PC-3 (cell line): ENCODE data around the gene FBXO7. TPM values are rescaled to one million over a fixed set of nuclear protein-coding genes. Genes with fewer than 3 reads are reported as not detected.

Source experiments
- ATAC-seq: fragments of 200-7000 bp; cut with Tn5 transposase; 2 replicates; pipeline ENCODE4 v1.9.1; 2020; ENCODE audit warnings: mild to moderate bottlenecking, moderate library complexity
- BruUV-seq: library from RNA; stranded (reverse); fragments of 400-500 nt; replicated peaks from 2 replicates; lab custom pipeline; 2021; lab: Mats Ljungman, UMichigan
- CTCF ChIA-PET: fragments of 300-600 bp; sonication (Branson Sonifier 250); formaldehyde crosslinking; loops from one replicate; lab custom pipeline; 2022; ENCODE audit warnings: antibody characterized with exemption; lab: Charles Lee
- POLR2A ChIA-PET: fragments of 300-600 bp; sonication (Branson Sonifier 250); formaldehyde crosslinking; loops from one replicate; lab custom pipeline; 2022; ENCODE audit warnings: antibody characterized with exemption; ENCODE audit not compliant: unreplicated experiment; lab: Charles Lee
- DNase-seq: peaks from one replicate; pipeline ENCODE4 v3.0.0-alpha.2; 2015
- H2AFZ ChIP-seq: fragments of 300-600 bp; sonication (generic); 2 replicates; pipeline ENCODE4 v1.6.0; 2016; ENCODE audit warnings: antibody characterized with exemption, low read length
- H3F3A ChIP-seq: fragments of 300-600 bp; sonication (generic); one replicate; pipeline ENCODE4 v1.6.0; 2017; ENCODE audit warnings: antibody characterized with exemption, low read length, control low read depth, mild to moderate bottlenecking; ENCODE audit not compliant: unreplicated experiment
- H3K27ac ChIP-seq: fragments of 300-600 bp; sonication (generic); 2 replicates; pipeline ENCODE4 v1.5.1; 2016; ENCODE audit warnings: mild to moderate bottlenecking, low read length
- H3K27me3 ChIP-seq: fragments of 300-600 bp; sonication (generic); 2 replicates; pipeline ENCODE4 v1.6.1; 2016; ENCODE audit warnings: low read length, mixed read lengths
- H3K36me3 ChIP-seq: fragments of 300-600 bp; sonication (generic); 2 replicates; pipeline ENCODE4 v1.6.1; 2016; ENCODE audit warnings: low read depth, mixed run types, low read length, mixed read lengths
- H3K4me1 ChIP-seq: fragments of 300-600 bp; sonication (generic); 2 replicates; pipeline ENCODE4 v1.5.1; 2016; ENCODE audit warnings: low read length; ENCODE audit not compliant: insufficient read depth
- H3K4me2 ChIP-seq: fragments of 300-600 bp; sonication (generic); 2 replicates; pipeline ENCODE4 v1.6.0; 2016; ENCODE audit warnings: low read length
- H3K4me3 ChIP-seq: fragments of 300-600 bp; sonication (generic); 2 replicates; pipeline ENCODE4 v1.5.1; 2016; ENCODE audit warnings: mild to moderate bottlenecking, low read length, mixed read lengths
- H3K79me2 ChIP-seq: fragments of 300-600 bp; sonication (generic); 2 replicates; pipeline ENCODE4 v1.6.1; 2017; ENCODE audit warnings: low read length, mixed read lengths
- H3K9ac ChIP-seq: fragments of 300-600 bp; sonication (generic); 2 replicates; pipeline ENCODE4 v1.6.0; 2016; ENCODE audit warnings: mild to moderate bottlenecking, low read length
- H3K9me2 ChIP-seq: fragments of 300-600 bp; sonication (generic); replicated peaks from 2 replicates; pipeline ENCODE4 v1.6.1; 2016; ENCODE audit warnings: mixed run types, low read length, mixed read lengths
- H3K9me3 ChIP-seq: fragments of 300-600 bp; sonication (generic); 2 replicates; pipeline ENCODE4 v1.6.1; 2016; ENCODE audit warnings: low read length, mixed read lengths
- H4K20me1 ChIP-seq: fragments of 300-600 bp; sonication (generic); 2 replicates; pipeline ENCODE4 v1.6.1; 2016; ENCODE audit warnings: low read length, mixed read lengths
- CTCF ChIP-seq: fragments of 300-600 bp; sonication (generic); conservative IDR thresholded peaks from 2 replicates; pipeline ENCODE4 v1.5.1; 2017; ENCODE audit warnings: antibody characterized with exemption, low read depth, mild to moderate bottlenecking, low read length
- EZH2 ChIP-seq: fragments of 300-600 bp; sonication (generic); IDR thresholded peaks from one replicate; pipeline ENCODE4 v1.6.1; 2017; ENCODE audit warnings: antibody characterized with exemption, mild to moderate bottlenecking, low read length; ENCODE audit not compliant: unreplicated experiment
- EZH2phosphoT487 ChIP-seq: fragments of 300-600 bp; sonication (generic); IDR thresholded peaks from 2 replicates; pipeline ENCODE4 v1.6.1; 2018; ENCODE audit warnings: mild to moderate bottlenecking, antibody characterized with exemption, low read length, borderline replicate concordance
- intact Hi-C: fragments of 100-400 bp; cut with micrococcal nuclease; formaldehyde crosslinking; loops from 2 replicates; pipeline ENCODE4 v1.9.0; 2023
- total RNA-seq: library from RNA; depleted of rRNA; stranded (reverse); fragments of >200 nt; gene quantifications from 2 replicates; pipeline ENCODE4 v1.2.3, GENCODE V29; 2014

The FBXO7 gene
- total RNA-seq, 1 experiment from 2014 or later = 43.6 TPM

GRCh38 chr22:32465661-32466060 is 8.9 kb upstream of the FBXO7 start:
- TF ChIP-seq EZH2phosphoT487 = no peak
- no peak for TF ChIP-seq EZH2
- TF ChIP-seq CTCF = no peak
- Histone ChIP-seq H3F3A (no peaks in the 10 kb centered on the region), H3K27me3 (peaks cover 23% of the 10 kb centered on the region), H3K9me2 (no peaks in the 10 kb centered on the region), H3K4me3 (no peak overlapping the region), H3K79me2 (no peaks in the 10 kb centered on the region), H3K27ac (no peak overlapping the region), H4K20me1 (no peaks in the 10 kb centered on the region), H3K9ac (no peak overlapping the region), H3K4me2 (no peak overlapping the region), H3K9me3 (no peaks in the 10 kb centered on the region), H3K36me3 (no peaks in the 10 kb centered on the region), H2AFZ (no peak overlapping the region), H3K4me1 (no peaks in the 10 kb centered on the region)
- POLR2A ChIA-PET = no interaction called here
- intact Hi-C loops = no loop called here
- ATAC-seq (no peak), DNase-seq (no peak)
- BruUV-seq = no TSS peak
- CTCF ChIA-PET = no interaction called here

GRCh38 chr22:32466496-32466895 is 8.1 kb upstream of the FBXO7 start:
- H3K4me2 ChIP-seq = no peak overlapping the region
- H4K20me1 ChIP-seq = no peaks in the 10 kb centered on the region
- H3K4me3 ChIP-seq = no peak overlapping the region
- CTCF ChIA-PET = no interaction called here
- H3K36me3 ChIP-seq = no peaks in the 10 kb centered on the region
- DNase-seq (no peak), ATAC-seq (no peak)
- POLR2A ChIA-PET = no interaction called here
- no peaks in the 10 kb centered on the region for H3K79me2 ChIP-seq
- no peaks in the 10 kb centered on the region for H3K9me2 ChIP-seq
- no peaks in the 10 kb centered on the region for H3K9me3 ChIP-seq
- H3F3A ChIP-seq = no peaks in the 10 kb centered on the region
- H3K4me1 ChIP-seq = no peaks in the 10 kb centered on the region
- no peak overlapping the region for H3K27ac ChIP-seq
- BruUV-seq = no TSS peak
- no peak overlapping the region for H2AFZ ChIP-seq
- H3K9ac ChIP-seq = no peak overlapping the region
- intact Hi-C loops = no loop called here
- H3K27me3 ChIP-seq = peaks cover 23% of the 10 kb centered on the region
- TF ChIP-seq EZH2 = no peak
- no peak for TF ChIP-seq EZH2phosphoT487
- no peak for TF ChIP-seq CTCF

- Histone ChIP-seq H3K36me3 (no peaks in the 10 kb centered on the region), H3K9me2 (no peaks in the 10 kb centered on the region), H3K4me2 (no peak overlapping the region), H3K27me3 (peaks cover 9% of the 10 kb centered on the region; the same call in 1 of the 2 replicates), H3K79me2 (0 out of 2 replicates have a peak, but pooled peaks cover 2% of the 10 kb centered on the region), H4K20me1 (no peaks in the 10 kb centered on the region), H3F3A (no peaks in the 10 kb centered on the region), H3K4me1 (peaks cover 13% of the 10 kb centered on the region), H3K4me3 (no peak overlapping the region), H2AFZ (no peak overlapping the region), H3K9me3 (no peaks in the 10 kb centered on the region), H3K27ac (no peak overlapping the region), H3K9ac (no peak overlapping the region)
- POLR2A ChIA-PET = no interaction called here
- intact Hi-C loops = loop anchor here (10.0 kb wide), 1 partner anchor 265 kb away; the partner anchor contains the start of gene RFPL2
- DNase-seq = peak; percentile 29
- CTCF ChIA-PET = interaction anchor here (0.7 kb wide), 1 partner anchor 26 kb away, joined by 3 read pairs; no protein-coding TSS in a partner anchor
- no TSS peak for BruUV-seq
- ATAC-seq = peak; percentile 33
- TF ChIP-seq CTCF = no peak
These were observed 4.8 kb upstream of the FBXO7 start for GRCh38 chr22:32469799-32470212.
